Activated CD4-positive, alpha-beta T cell treated with anti-CD3 and anti-CD28 coated beads for 4 hours (primary cell): ENCODE data around the gene LAPTM4A.
A peak's percentile ranks its signal among the peaks of the same experiment; 100 is the strongest.
"Not testable (repeated sequence)": the region's sequence is repeated elsewhere in the genome, so short reads cannot be mapped to it uniquely, and the experiment has no call there.

Experiments used
- DNase-seq, 2 donors: peaks; one replicate each; pipeline ENCODE4 v3.0.0-alpha.2; 2020

LAPTM4A gene

GRCh38 chr2:20051532-20052228 is at the start of gene LAPTM4A:
LAPTM4A (minus strand) TSS chr2:20051628; CDS start chr2:20051520, 108 bp downstream.
- peak; percentile 97 to 98 for DNase-seq

- no peak for DNase-seq
Measured at GRCh38 chr2:20100711-20101110, 49.3 kb upstream of the LAPTM4A start.

GRCh38 chr2:20099780-20100179 is 48.4 kb upstream of the LAPTM4A start:
- no peak for DNase-seq

- peak; percentile 67 to 69 for DNase-seq
Measured at GRCh38 chr2:20097889-20098714, 46.7 kb upstream of the LAPTM4A start.

- DNase-seq: no peak
Measured at GRCh38 chr2:20095469-20095868, 44.0 kb upstream of the LAPTM4A start.

- no peak for DNase-seq
Measured at GRCh38 chr2:20094955-20095354, 43.5 kb upstream of the LAPTM4A start.

- DNase-seq: no peak
Measured at GRCh38 chr2:20094142-20094755, 42.8 kb upstream of the LAPTM4A start.

- DNase-seq: no peak
Measured at GRCh38 chr2:20093263-20094141, 42.1 kb upstream of the LAPTM4A start.

GRCh38 chr2:20092901-20093235 is 41.4 kb upstream of the LAPTM4A start:
- no peak for DNase-seq

GRCh38 chr2:20092226-20092900 is 40.9 kb upstream of the LAPTM4A start:
- DNase-seq: no peak

GRCh38 chr2:20091305-20091991 is 40.0 kb upstream of the LAPTM4A start:
- no peak for DNase-seq

GRCh38 chr2:20089715-20090464 is 38.5 kb upstream of the LAPTM4A start:
- no peak for DNase-seq

- DNase-seq: not testable (repeated sequence)
Measured at GRCh38 chr2:20085909-20086308, 34.5 kb upstream of the LAPTM4A start.

- not testable (repeated sequence) for DNase-seq
Measured at GRCh38 chr2:20082812-20083211, 31.4 kb upstream of the LAPTM4A start.

- DNase-seq: no peak
Measured at GRCh38 chr2:20081841-20082240, 30.4 kb upstream of the LAPTM4A start.

GRCh38 chr2:20080839-20081415 is 29.5 kb upstream of the LAPTM4A start:
- no peak for DNase-seq

- no peak for DNase-seq
Measured at GRCh38 chr2:20080428-20080827, 29.0 kb upstream of the LAPTM4A start.

- no peak for DNase-seq
Measured at GRCh38 chr2:20079546-20080115, 28.2 kb upstream of the LAPTM4A start.

- no peak for DNase-seq
Measured at GRCh38 chr2:20077411-20077940, 26.0 kb upstream of the LAPTM4A start.

GRCh38 chr2:20076757-20077156 is 25.3 kb upstream of the LAPTM4A start:
- DNase-seq: no peak
